HuH-7.5 (cell line): ENCODE measurements around the gene BICC1.

Source experiments
- DNase-seq: peaks from one replicate; pipeline ENCODE4 v3.0.0; 2011; ENCODE audit warnings: low spot score

The BICC1 gene

DNA sequence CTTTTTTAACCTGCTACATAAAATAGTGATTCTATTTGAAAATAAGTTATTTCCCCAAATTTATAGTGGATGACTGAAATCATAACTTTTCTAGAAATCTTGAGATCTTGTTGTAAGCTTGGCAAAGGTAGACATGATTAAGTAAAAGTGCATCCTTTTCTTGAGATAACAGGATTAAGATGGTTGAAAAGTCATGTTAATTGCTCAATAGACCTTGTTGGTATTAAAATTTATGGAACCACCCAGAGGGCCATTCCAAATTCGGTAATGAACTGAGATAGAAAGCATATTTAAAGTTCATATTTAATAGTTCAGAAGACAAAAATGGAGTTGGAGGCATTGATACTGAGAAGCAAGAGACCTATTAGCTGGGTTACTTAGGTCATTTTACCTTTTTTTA is 139.1 kb downstream of the BICC1 start:
- DNase-seq: no peak

DNA sequence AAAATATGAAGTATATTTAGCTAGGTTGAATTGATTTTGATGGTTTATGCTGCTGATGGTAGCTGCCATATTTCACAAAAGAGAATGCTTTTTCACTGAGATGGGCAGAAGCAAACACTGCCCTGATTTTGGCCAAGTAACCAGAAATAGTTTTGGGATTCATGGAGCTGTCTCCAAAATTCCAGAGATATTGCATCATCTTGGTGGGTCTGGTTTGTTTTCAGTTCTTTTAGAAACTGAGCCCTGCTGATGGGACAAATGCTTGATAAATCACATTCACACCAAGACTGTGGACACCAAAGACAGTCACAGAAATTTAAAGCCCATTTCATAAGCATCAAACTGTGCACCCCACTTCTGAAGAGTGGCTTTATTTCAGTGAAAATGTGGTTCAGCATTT is 140.5 kb downstream of the BICC1 start:
- no peak for DNase-seq

DNA sequence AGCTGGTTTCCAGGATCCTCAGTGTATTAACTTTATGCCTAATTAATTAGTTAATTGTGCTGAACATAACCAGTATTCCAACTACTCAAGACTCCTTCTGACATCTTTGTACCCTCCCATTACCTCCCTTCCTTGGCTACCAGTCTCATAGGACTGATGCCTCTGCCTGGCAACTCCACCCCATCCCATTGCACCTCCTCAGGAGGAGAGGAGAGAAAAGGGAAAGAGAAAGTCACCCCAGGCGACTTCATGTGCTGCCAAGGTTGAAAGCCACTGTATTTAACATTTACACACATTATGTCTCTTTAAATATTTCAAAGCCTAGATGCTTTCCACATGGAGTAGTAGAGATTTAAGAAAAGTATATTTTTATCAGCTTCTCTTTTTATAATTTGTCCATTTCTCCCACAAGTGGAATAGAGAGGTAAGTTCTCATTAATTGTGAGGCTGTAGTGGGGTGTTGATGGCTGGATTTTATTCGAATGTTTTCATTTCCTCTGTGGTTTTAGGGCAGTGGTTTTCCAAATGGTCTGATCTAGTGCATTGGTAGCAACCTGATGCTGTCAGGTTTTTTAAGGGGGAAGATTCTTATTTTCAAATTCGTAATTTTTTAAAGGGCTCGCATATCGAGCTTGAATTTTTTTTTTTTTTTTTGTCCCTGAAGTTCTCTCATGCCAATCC is 148.0 kb downstream of the BICC1 start:
- DNase-seq: no peak

DNA sequence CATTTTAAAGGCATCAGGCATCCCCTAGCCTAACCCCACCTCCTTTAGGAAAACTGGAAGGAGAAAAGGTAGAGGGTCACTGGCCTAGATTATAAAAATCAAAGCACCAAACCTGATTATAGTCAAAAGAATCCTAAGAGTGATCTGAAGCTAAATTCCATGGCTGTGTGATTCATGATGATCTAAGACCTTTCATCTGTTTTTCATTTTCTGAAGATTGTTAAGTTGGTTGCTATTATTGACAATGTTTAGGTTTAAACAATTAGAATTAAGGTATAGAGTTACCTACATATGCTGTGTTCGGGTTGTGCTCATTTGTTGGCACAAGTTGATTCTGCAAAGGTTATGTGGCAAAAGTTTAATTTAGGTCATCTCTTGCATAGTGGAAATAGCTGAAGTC is 148.7 kb downstream of the BICC1 start:
- no peak for DNase-seq

DNA sequence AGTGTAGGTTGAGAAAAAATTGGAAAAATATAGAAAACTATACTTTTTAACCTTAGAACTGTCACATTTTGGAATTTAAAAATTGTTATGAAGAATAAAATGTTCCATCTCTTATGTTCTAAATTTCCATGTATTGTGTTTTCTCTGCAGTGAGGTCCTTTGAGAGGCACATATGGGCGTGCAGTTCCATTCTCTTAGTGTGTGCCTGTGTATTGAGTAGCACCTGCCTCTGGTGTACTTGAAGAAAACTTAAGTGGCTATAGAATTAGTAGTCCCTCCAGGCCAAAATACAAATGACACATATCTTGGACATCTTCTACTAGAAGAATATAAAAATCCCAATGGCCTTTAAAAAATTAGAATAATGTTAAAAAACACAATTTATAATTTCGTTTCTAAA is 149.2 kb downstream of the BICC1 start:
- no peak for DNase-seq

DNA sequence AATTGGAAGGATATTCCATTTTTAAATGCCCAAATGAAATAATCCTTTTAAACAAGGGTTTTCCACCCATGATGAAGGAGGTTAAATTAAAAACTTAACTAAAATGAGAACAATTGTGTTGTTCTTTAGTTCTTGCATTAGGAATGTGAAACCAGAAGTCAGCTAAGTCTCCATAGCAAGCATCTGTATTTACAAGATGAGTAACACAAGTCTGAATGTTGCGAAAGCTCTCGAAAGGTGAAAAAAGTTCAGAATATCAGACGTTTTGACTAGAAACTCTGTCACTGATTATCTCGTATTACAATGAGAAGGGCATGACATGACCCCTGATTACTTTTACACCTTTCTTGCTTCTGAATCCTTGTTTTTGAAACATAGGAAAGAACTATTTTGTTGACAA is 149.6 kb downstream of the BICC1 start:
- DNase-seq: no peak

DNA sequence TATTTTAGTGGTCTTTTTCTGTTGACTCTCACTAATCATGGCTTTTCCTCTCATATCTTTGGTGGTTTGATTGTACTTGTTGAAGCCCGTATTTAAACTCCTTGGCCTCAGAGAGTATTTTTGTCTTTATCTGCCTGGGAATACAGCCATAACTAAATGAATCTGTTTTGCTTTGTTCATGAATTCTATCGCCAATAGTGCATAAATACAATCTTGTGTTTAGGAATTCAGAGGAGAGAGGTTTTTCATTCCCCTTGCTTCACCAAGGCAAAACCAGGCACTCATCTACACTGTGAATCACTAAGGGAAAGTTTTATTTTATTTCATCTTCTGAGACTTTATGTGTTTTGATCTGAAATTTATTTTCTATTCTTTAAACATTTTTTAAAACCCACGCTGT is 152.7 kb downstream of the BICC1 start:
- no peak for DNase-seq

DNA sequence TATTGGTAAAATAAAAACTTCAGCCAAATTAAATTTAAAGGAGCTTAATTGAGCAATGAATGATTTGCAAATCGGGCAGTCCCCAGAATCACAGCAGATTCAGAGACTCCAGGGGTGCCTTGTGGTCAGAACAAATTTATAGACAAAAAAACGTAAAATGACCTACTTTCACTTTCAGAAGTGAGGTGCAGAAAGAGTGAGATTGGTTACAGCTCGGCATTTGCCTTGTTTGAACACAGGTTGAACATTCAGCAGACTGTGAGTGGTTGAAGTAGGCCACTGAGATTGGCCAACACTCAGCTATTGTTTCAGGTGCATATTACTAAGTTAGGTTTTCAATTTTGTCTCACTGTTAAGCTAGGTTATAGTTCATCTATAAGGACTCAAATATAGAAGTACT is 153.4 kb downstream of the BICC1 start:
- DNase-seq: no peak

DNA sequence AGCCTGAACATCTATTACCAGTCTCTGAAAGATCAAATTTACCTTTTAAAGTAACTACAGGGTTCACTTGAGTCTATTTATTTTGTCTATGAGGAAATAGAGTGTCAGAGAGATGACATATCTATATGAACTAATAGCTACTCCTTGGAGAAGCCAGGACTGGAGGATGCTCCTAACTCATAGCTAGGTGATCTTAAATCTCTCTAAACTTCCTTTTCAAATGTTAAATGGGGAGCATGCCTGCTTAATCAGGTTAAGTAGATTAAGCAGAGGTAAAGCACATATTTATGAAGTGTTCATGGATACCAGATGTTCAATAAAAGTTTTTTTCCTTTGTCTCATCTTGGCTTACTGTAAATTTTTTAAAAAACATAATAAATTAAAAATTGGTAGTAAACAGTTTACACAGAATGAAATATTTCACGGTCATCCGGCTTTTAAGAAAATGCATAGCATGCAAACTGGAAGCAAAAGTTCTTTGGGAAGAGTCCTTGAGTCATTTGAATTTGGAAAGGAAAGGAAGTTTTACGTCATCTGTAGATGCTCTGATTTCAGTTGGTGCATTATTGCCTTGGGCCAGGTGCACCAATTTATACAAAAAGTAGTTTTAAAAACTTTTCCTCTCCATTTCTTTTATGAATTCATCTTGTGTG is 155.1 kb downstream of the BICC1 start:
- no peak for DNase-seq

DNA sequence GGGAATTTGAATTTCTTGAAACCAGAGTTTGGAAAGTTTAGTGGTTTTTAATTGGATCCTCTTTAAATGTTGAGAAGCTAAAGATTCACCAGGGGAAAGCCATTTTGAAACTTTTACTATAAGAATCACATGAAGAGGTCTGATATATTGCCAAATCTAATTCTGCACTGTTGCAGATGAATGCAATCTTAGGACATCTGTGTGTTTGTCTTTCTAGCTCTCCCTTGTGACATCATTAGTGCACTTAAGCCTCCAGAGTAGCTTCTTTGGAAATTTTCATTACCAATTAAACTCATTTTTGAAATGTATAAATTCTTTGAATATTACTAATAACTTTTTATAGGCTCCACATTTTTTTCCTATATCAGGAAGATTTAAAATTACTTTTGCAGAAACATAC is 160.2 kb downstream of the BICC1 start:
- no peak for DNase-seq

DNA sequence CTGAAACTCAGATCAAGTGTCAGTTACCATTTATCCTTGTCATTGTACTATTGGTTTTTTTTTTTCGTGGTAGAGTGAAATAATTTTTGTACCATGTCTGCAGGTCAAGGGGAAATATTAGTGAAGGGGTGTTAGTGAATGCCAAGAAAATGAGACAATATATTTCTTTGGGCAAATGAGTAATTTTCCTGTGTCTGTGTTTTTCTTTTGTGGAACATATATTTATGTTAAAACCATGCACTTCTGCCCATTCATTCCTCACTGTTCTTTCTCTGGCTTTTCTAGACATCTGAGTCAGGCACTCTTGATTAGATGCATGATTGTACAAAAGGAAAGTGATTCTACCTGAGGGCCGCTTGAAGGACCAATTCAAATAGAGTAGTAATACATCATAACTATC is 161.6 kb downstream of the BICC1 start:
- no peak for DNase-seq

DNA sequence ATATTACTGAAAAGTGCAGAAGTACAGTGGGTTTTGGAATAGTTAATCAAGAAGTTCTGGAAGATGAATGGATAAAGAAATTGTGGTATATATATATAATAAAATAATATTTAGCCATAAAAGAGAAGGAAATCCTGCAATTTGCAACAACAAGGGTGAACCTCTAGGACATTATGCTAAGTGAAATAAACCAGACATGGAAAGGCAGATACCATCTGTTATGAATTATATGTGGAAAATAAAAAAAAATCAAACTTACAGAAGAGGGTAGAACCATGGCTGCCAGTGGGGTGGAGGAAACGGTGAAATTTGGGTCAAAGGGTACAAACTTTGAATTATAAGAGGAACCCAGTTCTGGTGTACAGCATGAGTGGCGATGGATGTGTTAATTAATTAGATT is 162.6 kb downstream of the BICC1 start:
- DNase-seq: no peak

DNA sequence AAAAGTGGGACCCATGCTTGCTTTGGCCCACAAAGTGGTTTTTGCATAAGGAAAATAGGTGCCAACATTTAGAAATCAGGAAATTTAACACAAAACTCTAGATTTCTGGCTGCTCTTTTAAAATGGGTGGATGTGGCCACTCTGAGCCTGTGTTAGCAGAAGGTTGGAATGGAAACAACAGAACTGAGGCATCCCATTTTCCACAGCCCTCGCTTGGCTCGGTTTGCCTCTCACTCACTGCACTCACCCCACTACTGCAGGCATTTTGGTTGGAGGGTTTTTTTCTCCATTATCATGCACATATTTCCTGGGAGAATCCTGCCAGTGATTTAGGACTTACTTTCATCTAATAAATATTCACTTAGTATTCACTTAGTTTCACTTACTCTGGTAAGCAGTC is 178.9 kb downstream of the BICC1 start:
- no peak for DNase-seq

DNA sequence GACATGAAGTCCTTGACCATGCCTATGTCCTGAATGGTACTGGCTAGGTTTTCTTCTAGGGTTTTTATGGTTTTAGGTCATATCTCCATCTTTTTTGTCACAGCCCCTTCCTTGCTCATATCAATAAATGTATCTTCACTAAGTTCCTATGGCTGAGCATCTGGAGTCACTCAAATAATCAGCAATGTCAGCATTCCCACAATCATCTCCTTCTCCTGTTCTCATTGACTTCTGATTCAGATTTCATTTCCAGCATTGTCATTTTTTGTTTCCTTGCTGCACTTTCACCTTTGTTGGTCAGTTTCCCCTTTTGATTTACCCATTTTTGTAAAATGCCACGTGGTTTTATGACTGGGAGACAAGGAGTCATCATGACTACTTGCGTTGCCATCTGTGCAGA is 181.2 kb downstream of the BICC1 start:
- DNase-seq: no peak

DNA sequence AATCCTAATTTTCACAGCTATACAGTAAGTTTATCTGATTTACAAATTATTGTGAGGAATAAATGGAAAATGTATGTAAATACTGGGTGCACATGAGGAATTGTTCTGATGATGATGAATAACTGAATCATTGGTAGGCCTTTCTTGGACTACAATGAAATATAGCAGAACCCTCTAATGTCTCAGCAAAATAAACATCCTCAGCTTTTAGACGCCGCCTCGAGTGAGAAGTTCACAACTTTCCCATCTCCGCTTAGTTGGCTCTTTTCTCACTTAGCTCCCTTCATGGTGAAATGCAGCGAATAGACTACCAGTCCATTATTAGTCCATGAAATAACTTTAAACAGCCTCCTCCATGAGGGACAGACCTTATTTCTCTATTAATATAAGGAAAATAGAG is 182.3 kb downstream of the BICC1 start:
- no peak for DNase-seq

DNA sequence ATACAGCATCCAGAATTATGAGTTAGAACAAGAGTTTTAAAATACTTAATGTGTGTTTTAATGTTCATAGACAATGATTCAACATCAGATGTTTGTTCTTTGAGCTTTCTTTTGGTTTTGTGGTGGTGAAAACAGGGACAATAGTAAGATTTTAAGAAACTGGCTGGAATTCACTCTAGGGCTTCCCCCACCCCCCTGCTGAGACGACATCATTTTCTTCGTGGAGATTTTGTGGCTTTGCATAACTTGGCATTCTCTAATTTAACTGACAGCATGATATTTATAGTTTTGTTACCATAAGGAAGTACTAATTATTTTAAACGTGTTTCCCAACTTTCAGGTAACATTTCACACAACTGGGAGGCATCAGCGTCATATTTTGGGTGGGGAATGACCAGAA is 184.1 kb downstream of the BICC1 start:
- DNase-seq: no peak

DNA sequence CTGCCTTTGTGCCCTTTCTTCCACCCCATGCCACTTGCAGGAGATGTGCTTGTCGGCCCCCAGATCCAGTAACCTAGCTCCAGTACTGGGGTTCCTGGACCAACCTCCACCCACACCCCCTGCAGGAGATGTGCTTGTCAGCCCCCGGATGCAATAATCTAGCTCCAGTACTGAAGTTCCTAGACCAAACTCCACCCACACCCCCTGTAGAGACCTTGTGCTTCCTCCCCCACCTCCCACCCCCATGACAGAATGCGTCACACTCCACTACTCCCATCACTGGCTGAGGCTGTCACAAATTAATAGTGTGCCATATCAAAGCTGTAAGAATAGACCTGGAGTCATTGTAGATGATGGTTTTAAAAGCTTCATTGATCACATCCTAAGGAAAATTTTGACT is 185.0 kb downstream of the BICC1 start:
- DNase-seq: no peak

DNA sequence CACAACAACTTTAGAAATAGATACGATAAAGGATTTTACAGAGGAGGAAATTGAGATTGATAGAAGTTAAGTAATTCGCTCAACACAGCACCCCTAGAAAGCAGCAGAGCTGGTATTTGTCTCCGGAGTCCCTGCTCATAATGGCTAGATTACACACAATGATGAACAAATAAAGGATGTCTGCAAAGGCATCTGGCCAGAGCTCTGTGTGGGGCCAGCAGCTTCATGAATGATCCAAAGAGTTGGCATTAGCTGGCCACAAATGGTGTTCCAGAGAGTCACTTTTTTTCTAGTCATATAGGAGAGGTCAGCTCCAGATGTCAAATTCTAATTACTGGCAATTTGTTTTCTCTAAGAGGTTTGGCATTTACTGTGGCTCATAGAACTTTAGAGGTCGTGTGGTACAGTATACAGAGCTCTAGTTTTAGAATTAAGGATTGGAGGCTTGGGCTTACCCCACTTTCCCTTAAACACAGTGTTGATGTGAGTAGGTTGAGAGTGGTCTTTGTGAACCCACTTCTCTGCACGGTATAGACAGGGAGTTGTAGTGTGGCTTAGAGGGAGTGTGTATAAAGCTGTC is 186.2 kb downstream of the BICC1 start:
- DNase-seq: no peak

DNA sequence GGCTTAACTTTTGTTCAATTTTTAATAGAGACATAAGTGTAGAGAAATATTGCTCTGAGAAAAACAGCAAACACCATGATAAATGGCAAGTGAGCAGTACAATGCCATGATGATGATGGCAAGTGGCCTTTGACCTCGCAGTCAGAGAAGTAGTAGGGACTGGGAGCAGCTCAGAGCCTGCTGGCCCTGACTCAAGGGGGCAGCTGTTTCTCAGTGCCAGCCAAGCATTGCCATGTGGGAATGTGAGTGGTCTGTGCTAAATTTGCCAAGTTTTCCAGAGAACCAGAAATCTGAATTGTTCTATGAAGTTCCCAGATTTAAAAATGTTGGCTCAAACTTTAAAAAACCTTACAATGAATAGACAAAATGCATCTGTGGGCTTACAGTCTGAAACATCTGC is 187.9 kb downstream of the BICC1 start:
- no peak for DNase-seq

DNA sequence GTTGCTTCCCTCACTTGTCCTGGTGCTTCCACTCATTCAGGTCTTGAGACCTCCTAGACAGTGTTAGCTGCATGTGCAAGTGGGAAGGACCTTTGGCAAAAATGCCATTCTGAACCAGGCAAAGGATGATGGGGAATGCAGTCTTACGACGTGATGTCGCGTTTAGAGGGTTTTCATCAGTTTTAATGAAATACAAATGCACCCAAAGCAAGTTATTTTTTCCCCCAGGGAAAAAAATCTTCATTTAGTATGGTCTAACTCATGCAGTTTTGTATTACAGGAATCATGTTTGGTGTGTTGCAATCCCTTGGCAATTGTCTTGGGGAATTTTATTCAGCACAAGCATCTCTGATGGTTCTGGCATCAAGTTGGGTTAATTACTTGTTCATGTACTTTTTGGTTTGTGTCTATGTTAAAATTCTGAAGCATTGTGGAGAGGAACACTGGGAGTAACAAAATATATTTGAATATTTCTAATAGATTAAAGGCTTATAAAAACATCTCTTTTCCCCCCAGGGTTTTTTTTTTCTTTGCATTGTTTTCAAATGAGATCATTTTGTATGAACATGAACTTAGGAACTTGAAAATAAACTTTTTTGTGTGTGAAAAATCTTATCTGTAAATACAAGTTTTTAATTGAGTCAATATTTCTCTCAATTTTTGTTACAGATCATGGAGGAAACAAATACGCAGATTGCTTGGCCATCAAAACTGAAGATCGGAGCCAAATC is 188.9 kb downstream of the BICC1 start:
- DNase-seq: no peak

DNA sequence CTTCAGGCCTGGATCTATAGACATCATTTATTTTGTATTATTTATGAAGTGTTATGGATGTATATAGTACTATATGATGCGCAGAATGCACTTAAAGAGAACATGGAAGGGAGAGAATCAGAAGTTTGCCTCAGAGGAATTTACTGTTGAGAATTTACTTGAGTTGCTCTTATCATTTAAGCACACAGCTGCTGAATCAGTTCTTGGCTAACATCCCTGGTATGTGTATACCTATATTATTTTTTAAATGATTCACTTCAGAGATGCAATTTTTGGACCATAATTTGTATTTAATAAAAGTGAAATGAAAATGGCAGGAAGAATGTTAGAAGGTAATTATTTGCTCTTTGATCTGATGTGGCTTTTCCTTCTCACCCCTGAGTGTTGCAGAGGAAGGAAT is 191.6 kb downstream of the BICC1 start:
- DNase-seq: no peak

DNA sequence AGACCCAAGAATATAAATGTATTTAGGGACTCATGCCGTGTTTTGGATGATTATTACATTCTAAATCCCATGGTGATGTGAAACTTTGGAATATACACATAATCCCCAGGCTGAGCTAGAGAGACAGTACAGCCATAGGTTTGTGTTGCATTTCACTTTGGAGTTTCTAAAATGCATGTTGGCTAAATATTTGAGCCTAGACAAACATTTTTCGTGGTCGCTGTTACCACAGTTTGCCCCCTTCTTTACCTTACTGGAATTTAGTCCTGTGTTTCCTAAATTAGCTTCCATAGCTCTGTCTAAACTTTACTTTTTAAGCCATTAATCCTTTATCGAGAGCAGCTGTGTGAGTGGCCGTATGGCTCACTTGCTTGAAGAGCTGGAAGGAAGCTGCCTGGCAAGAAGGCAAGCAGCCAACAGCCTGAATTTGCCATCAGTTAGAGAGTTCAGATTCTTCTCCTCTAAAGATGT is 192.0 kb downstream of the BICC1 start:
- no peak for DNase-seq

DNA sequence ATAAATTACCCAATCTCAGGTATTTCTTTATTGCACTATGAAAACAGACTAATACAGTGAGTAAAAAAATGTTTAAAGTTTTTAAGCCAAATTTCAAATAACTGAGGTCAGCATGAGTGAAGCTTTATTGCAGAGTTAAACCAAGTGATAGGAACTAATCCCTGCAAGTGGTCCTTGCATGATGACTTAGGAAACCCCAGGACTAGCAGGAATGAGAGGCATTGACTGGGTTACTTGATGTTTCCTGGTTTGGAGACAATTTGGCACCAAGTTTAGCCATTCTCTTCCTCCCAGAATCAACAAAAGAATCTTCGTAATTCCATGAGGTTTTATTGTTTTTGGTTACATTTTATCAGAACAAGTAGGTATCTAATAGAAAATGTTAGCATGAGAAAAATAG is 194.2 kb downstream of the BICC1 start:
- no peak for DNase-seq
